IMR-90 (cell line): ENCODE data around the gene ETS1. TPM values are rescaled to one million over a fixed set of nuclear protein-coding genes. Genes with fewer than 3 reads are reported as not detected.
"Not testable (repeated sequence)": the region's sequence is repeated elsewhere in the genome, so short reads cannot be mapped to it uniquely, and the experiment has no call there.

Experiments used
- ATAC-seq: fragments of 200-7000 bp; cut with Tn5 transposase; 2 replicates; pipeline ENCODE4 v1.9.1; 2020; ENCODE audit warnings: low read depth, mild to moderate bottlenecking, moderate library complexity
- BruUV-seq: library from RNA; stranded (reverse); fragments of 400-500 nt; replicated peaks from 2 replicates; lab custom pipeline; 2021; lab: Mats Ljungman, UMichigan
- CTCF ChIA-PET: fragments of 300-600 bp; formaldehyde crosslinking; extraction: SDS; loops from one replicate; lab custom pipeline; 2021; ENCODE audit warnings: antibody characterized with exemption; lab: Yijun Ruan, JAX
- POLR2A ChIA-PET: fragments of 300-600 bp; sonication (Branson Sonifier 250); formaldehyde crosslinking; loops from one replicate; lab custom pipeline; 2022; ENCODE audit warnings: antibody characterized with exemption; ENCODE audit not compliant: unreplicated experiment; lab: Charles Lee
- DNase-seq: peaks from one replicate; pipeline ENCODE4 v3.0.0; 2013
- H2AFZ ChIP-seq: replicated peaks from 2 replicates; pipeline ENCODE3; 2013; ENCODE audit warnings: low read length, mild to moderate bottlenecking; ENCODE audit not compliant: poor library complexity
- H2AK5ac ChIP-seq: 2 replicates; pipeline ENCODE4 v1.6.1; 2013; ENCODE audit warnings: low read depth, low read length, inconsistent platforms
- H2AK9ac ChIP-seq: replicated peaks from 2 replicates; pipeline ENCODE3; 2013; ENCODE audit warnings: mild to moderate bottlenecking, low read depth, low read length, moderate library complexity; ENCODE audit not compliant: poor library complexity
- H2BK120ac ChIP-seq: 2 replicates; pipeline ENCODE4 v1.6.1; 2013; ENCODE audit warnings: low read depth, low read length, inconsistent platforms
- H2BK15ac ChIP-seq: 3 replicates; pipeline ENCODE4 v1.6.1; 2013; ENCODE audit warnings: low read depth, low read length, inconsistent platforms
- H2BK20ac ChIP-seq: 2 replicates; pipeline ENCODE4 v1.6.1; 2013; ENCODE audit warnings: low read depth, mild to moderate bottlenecking, inconsistent platforms, low read length, moderate library complexity
- H2BK5ac ChIP-seq: 2 replicates; pipeline ENCODE4 v1.6.1; 2013; ENCODE audit warnings: mild to moderate bottlenecking, low read depth, low read length, inconsistent platforms; ENCODE audit not compliant: poor library complexity, severe bottlenecking
- H3K14ac ChIP-seq: replicated peaks from 2 replicates; pipeline ENCODE4 v1.6.1; 2013; ENCODE audit warnings: low read depth, low read length, inconsistent platforms
- H3K18ac ChIP-seq: 2 replicates; pipeline ENCODE4 v1.6.1; 2013; ENCODE audit warnings: low read depth, low read length, control low read depth
- H3K23ac ChIP-seq: 2 replicates; pipeline ENCODE4 v1.6.1; 2013; ENCODE audit warnings: low read depth, low read length, inconsistent platforms
- H3K27ac ChIP-seq: 2 replicates; pipeline ENCODE4 v1.5.1; 2013; ENCODE audit warnings: mild to moderate bottlenecking, control low read depth, low read length; ENCODE audit not compliant: insufficient read depth
- H3K27me3 ChIP-seq: 2 replicates; pipeline ENCODE4 v1.6.1; 2013; ENCODE audit warnings: low read length; ENCODE audit not compliant: control insufficient read depth, insufficient read depth
- H3K36me3 ChIP-seq: 2 replicates; pipeline ENCODE4 v1.6.1; 2013; ENCODE audit warnings: low read length, mixed read lengths; ENCODE audit not compliant: control insufficient read depth, insufficient read depth
- H3K4ac ChIP-seq: 2 replicates; pipeline ENCODE4 v1.6.1; 2013; ENCODE audit warnings: low read depth, low read length, inconsistent platforms
- H3K4me1 ChIP-seq: 2 replicates; pipeline ENCODE4 v1.6.1; 2013; ENCODE audit warnings: low read length, mixed read lengths; ENCODE audit not compliant: control insufficient read depth, insufficient read depth
- H3K4me2 ChIP-seq: 2 replicates; pipeline ENCODE4 v1.6.1; 2013; ENCODE audit warnings: low read depth, mild to moderate bottlenecking, control low read depth, low read length, moderate library complexity
- H3K4me3 ChIP-seq: 2 replicates; pipeline ENCODE4 v1.5.1; 2013; ENCODE audit warnings: low read depth, mild to moderate bottlenecking, control low read depth, low read length, moderate library complexity; ENCODE audit not compliant: insufficient read depth
- H3K56ac ChIP-seq: 2 replicates; pipeline ENCODE4 v1.6.1; 2013; ENCODE audit warnings: low read length, inconsistent platforms; ENCODE audit not compliant: insufficient read depth; ENCODE audit errors: extremely low read depth
- H3K79me1 ChIP-seq, 2 experiments: 2 replicates each; pipeline ENCODE4 v1.6.1; 2013; ENCODE audit warnings: low read length in 2 of 2, inconsistent platforms in 1 of 2, low read depth in 1 of 2
- H3K9ac ChIP-seq: 2 replicates; pipeline ENCODE4 v1.6.1; 2013; ENCODE audit warnings: low read depth, low read length, control low read depth
- H3K9me1 ChIP-seq: 2 replicates; pipeline ENCODE4 v1.6.1; 2013; ENCODE audit warnings: low read length, inconsistent platforms; ENCODE audit not compliant: insufficient read depth
- H3K9me3 ChIP-seq: 2 replicates; pipeline ENCODE4 v1.6.1; 2013; ENCODE audit warnings: low read length; ENCODE audit not compliant: control insufficient read depth, insufficient read depth
- H4K20me1 ChIP-seq: 2 replicates; pipeline ENCODE4 v1.6.1; 2013; ENCODE audit warnings: low read length, inconsistent platforms; ENCODE audit not compliant: insufficient read depth
- H4K5ac ChIP-seq: 2 replicates; pipeline ENCODE4 v1.6.1; 2013; ENCODE audit warnings: mild to moderate bottlenecking, low read depth, low read length, control low read depth
- H4K8ac ChIP-seq, 2 experiments: 2 replicates each; pipeline ENCODE4 v1.6.1; 2013; ENCODE audit warnings: low read depth in 2 of 2, low read length in 2 of 2, control low read depth in 1 of 2, inconsistent platforms in 1 of 2
- H4K91ac ChIP-seq: 2 replicates; pipeline ENCODE4 v1.6.1; 2013; ENCODE audit warnings: low read depth, low read length, inconsistent platforms; ENCODE audit not compliant: insufficient read depth
- FOS ChIP-seq: fragments of 150-350 bp; IDR thresholded peaks from 2 replicates; pipeline ENCODE4 v1.6.1; 2016; ENCODE audit warnings: low read depth, low read length
- POLR2A ChIP-seq: IDR thresholded peaks from 2 replicates; pipeline ENCODE4 v1.6.1; 2012; ENCODE audit warnings: mild to moderate bottlenecking, low read depth, low read length
- WGBS, 2 experiments: methylation state at CpG; one replicate each; pipeline versions ENCODE4 v1.1.5 to v1.1.7; 2013; ENCODE audit warnings: missing lambda C conversion rate in 2 of 2; ENCODE audit not compliant: insufficient read length in 1 of 2; ENCODE audit errors: extremely low coverage in 2 of 2; 5-methylcytosine and 5-hydroxymethylcytosine counted together
- dilution Hi-C: fragments of 300-500 bp; cut with HindIII; formaldehyde crosslinking; loops from one replicate; pipeline ENCODE4 v1.14.3; 2018; ENCODE audit warnings: low sequenced_read_pairs; ENCODE audit not compliant: unreplicated experiment
- in situ Hi-C: fragments of 300-500 bp; cut with MboI; formaldehyde crosslinking; loops from 3 replicates; pipeline ENCODE4 v1.14.3; 2019; ENCODE audit warnings: low sequenced_read_pairs, inconsistent platforms, mixed read lengths
- intact Hi-C: fragments of 100-400 bp; cut with micrococcal nuclease; formaldehyde crosslinking; loops from 2 replicates; pipeline ENCODE4 v1.10.0; 2022
- polyA plus RNA-seq, 3 experiments: library from polyadenylated mRNA; depleted of rRNA; stranded (reverse); fragments of >200 nt; gene quantifications; 2 replicates each; pipeline ENCODE4 v1.2.3, GENCODE V29; 2012; ENCODE audit warnings: low replicate concordance in 1 of 3
- total RNA-seq: library from RNA; depleted of rRNA; stranded (reverse); fragments of >200 nt; gene quantifications from 2 replicates; pipeline ENCODE4 v1.2.3, GENCODE V29; 2012

Gene ETS1
- total and polyA plus RNA-seq, 2 of the 4 experiments (the other 2 are of a cell fraction), result 41.2 to 56.3 TPM

- no peaks in the 10 kb centered on the region for H3K36me3 ChIP-seq
- no peak overlapping the region for H3K4ac ChIP-seq
- in situ Hi-C loops (no loop called here), intact Hi-C loops (no loop called here), dilution Hi-C loops (no loop called here)
- WGBS, 2 experiments, result no CpG with 5 or more reads among the region's 4 CpGs
- H3K14ac ChIP-seq, result no peak overlapping the region
- no peak overlapping the region for H2AFZ ChIP-seq
- no peak for ATAC-seq
- H3K56ac ChIP-seq, result no peak overlapping the region
- no peak overlapping the region for H4K91ac ChIP-seq
- H2BK5ac ChIP-seq, result no peak overlapping the region
- H3K27ac ChIP-seq, result no peak overlapping the region
- no TSS peak for BruUV-seq
- DNase-seq, result no peak
- H2BK20ac ChIP-seq, result no peak overlapping the region
- no peaks in the 10 kb centered on the region for H3K79me1 ChIP-seq
- CTCF ChIA-PET, result no interaction called here
- no peaks in the 10 kb centered on the region for H3K27me3 ChIP-seq
- no peak overlapping the region for H4K8ac ChIP-seq
- POLR2A ChIA-PET, result no interaction called here
- H3K9me1 ChIP-seq, result no peaks in the 10 kb centered on the region
- H3K4me3 ChIP-seq, result no peak overlapping the region
- no peak overlapping the region for H3K4me2 ChIP-seq
- no peak overlapping the region for H2BK120ac ChIP-seq
- H2BK15ac ChIP-seq, result no peak overlapping the region
- no peak overlapping the region for H2AK5ac ChIP-seq
- no peak overlapping the region for H4K5ac ChIP-seq
- H3K9ac ChIP-seq, result no peak overlapping the region
- no peaks in the 10 kb centered on the region for H3K9me3 ChIP-seq
- H3K4me1 ChIP-seq, result peaks cover 5% of the 10 kb centered on the region; the same call in 1 of the 2 replicates
- H3K23ac ChIP-seq, result no peak overlapping the region
- H3K18ac ChIP-seq, result no peak overlapping the region
- no peaks in the 10 kb centered on the region for H4K20me1 ChIP-seq
- TF ChIP-seq POLR2A (0 out of 2 replicates have a peak, but pooled peaks have one; percentile 5), FOS (no peak)
- H2AK9ac ChIP-seq, result no peak overlapping the region
Measured at GRCh38 chr11:128447233-128447632, 140.1 kb downstream of the ETS1 start.

GRCh38 chr11:128445921-128446320, 141.4 kb downstream of the ETS1 start:
- H2BK5ac ChIP-seq, in situ Hi-C loops, intact Hi-C loops, H3K27ac ChIP-seq, H2AK5ac ChIP-seq, H2AK9ac ChIP-seq, dilution Hi-C loops, H3K4me1 ChIP-seq, H3K9me1 ChIP-seq, DNase-seq, H4K20me1 ChIP-seq, H2BK120ac ChIP-seq, H2BK20ac ChIP-seq, BruUV-seq, H2AFZ ChIP-seq, H4K5ac ChIP-seq, CTCF ChIA-PET, H3K79me1 ChIP-seq, H3K18ac ChIP-seq, H3K27me3 ChIP-seq, H3K23ac ChIP-seq, H3K4me3 ChIP-seq, H4K91ac ChIP-seq, ATAC-seq, H4K8ac ChIP-seq, H3K4me2 ChIP-seq, POLR2A ChIA-PET, H2BK15ac ChIP-seq, H3K4ac ChIP-seq, H3K14ac ChIP-seq, H3K56ac ChIP-seq, H3K9ac ChIP-seq, H3K36me3 ChIP-seq, H3K9me3 ChIP-seq: not testable (repeated sequence)
- no CpG with 5 or more reads among the region's 1 CpG for WGBS, 2 experiments
